NB4 (cell line): ENCODE measurements around the gene PCSK1.

Experiments
- MYC ChIP-seq: IDR thresholded peaks from 2 replicates; pipeline ENCODE4 v1.6.1; 2011; ENCODE audit warnings: low read depth, low read length
- POLR2A ChIP-seq: IDR thresholded peaks from 2 replicates; pipeline ENCODE4 v1.6.1; 2011; ENCODE audit warnings: mild to moderate bottlenecking; ENCODE audit not compliant: insufficient read length; ENCODE audit errors: extremely low read depth
- TF ChIP-seq, protein P1 (sequence below): IDR thresholded peaks from one replicate; pipeline ENCODE4 v1.5.1; 2012; ENCODE audit warnings: low read depth, low read length

GRCh38 chr5:96377597-96377996 is 55.5 kb downstream of the PCSK1 start:
- TF ChIP-seq, protein P1, sequence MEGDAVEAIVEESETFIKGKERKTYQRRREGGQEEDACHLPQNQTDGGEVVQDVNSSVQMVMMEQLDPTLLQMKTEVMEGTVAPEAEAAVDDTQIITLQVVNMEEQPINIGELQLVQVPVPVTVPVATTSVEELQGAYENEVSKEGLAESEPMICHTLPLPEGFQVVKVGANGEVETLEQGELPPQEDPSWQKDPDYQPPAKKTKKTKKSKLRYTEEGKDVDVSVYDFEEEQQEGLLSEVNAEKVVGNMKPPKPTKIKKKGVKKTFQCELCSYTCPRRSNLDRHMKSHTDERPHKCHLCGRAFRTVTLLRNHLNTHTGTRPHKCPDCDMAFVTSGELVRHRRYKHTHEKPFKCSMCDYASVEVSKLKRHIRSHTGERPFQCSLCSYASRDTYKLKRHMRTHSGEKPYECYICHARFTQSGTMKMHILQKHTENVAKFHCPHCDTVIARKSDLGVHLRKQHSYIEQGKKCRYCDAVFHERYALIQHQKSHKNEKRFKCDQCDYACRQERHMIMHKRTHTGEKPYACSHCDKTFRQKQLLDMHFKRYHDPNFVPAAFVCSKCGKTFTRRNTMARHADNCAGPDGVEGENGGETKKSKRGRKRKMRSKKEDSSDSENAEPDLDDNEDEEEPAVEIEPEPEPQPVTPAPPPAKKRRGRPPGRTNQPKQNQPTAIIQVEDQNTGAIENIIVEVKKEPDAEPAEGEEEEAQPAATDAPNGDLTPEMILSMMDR: no peak
- TF ChIP-seq POLR2A (no peak), MYC (no peak)
